DMS79 (cell line): Measurements from ENCODE around the gene SLC39A1.
"Not testable (repeated sequence)": the region's sequence is repeated elsewhere in the genome, so short reads cannot be mapped to it uniquely, and the experiment has no call there.

Source experiments
- DNase-seq: peaks from one replicate; lab custom pipeline; 2025; lab: John Stamatoyannopoulos, UW

The SLC39A1 gene

GRCh38 chr1:153963030-153963849 is at the start of gene SLC39A1:
Gene SLC39A1 (minus strand): TSS chr1:153963537. CDS start chr1:153962715, 822 bp downstream.
- peak; percentile 94 for DNase-seq

- not testable (repeated sequence) for DNase-seq
Measured at GRCh38 chr1:154012543-154012942, 49.2 kb upstream of the SLC39A1 start.

GRCh38 chr1:154012129-154012528 is 48.8 kb upstream of the SLC39A1 start:
- no peak for DNase-seq

- DNase-seq = no peak
Measured at GRCh38 chr1:154006136-154006535, 42.8 kb upstream of the SLC39A1 start.

GRCh38 chr1:154000420-154000819 is 37.1 kb upstream of the SLC39A1 start:
- DNase-seq = no peak

- DNase-seq = not testable (repeated sequence)
Measured at GRCh38 chr1:153996882-153997281, 33.5 kb upstream of the SLC39A1 start.

- DNase-seq = no peak
Measured at GRCh38 chr1:153995640-153996039, 32.3 kb upstream of the SLC39A1 start.

- DNase-seq = no peak
Measured at GRCh38 chr1:153995202-153995601, 31.9 kb upstream of the SLC39A1 start.

GRCh38 chr1:153991806-153992205 is 28.5 kb upstream of the SLC39A1 start:
- no peak for DNase-seq

- no peak for DNase-seq
Measured at GRCh38 chr1:153991151-153991630, 27.9 kb upstream of the SLC39A1 start.

GRCh38 chr1:153990468-153991150 is 27.3 kb upstream of the SLC39A1 start, which contains the start of gene RPS27:
Gene RPS27 (plus strand): TSS chr1:153990762. CDS start chr1:153990797, 35 bp downstream.
- peak; percentile 95 for DNase-seq

GRCh38 chr1:153987621-153988020 is 24.3 kb upstream of the SLC39A1 start:
- DNase-seq = no peak

GRCh38 chr1:153985941-153986761 is 22.8 kb upstream of the SLC39A1 start, which contains the start of gene RAB13:
Gene RAB13 (minus strand): TSS chr1:153986339. CDS start chr1:153986236, 103 bp downstream.
- DNase-seq = peak; percentile 59

- no peak for DNase-seq
Measured at GRCh38 chr1:153985341-153985912, 22.1 kb upstream of the SLC39A1 start.

GRCh38 chr1:153984123-153984894 is 21.0 kb upstream of the SLC39A1 start:
- no peak for DNase-seq

- not testable (repeated sequence) for DNase-seq
Measured at GRCh38 chr1:153981735-153982134, 18.4 kb upstream of the SLC39A1 start.

GRCh38 chr1:153979091-153979490 is 15.8 kb upstream of the SLC39A1 start:
- not testable (repeated sequence) for DNase-seq

- no peak for DNase-seq
Measured at GRCh38 chr1:153978274-153978909, 15.1 kb upstream of the SLC39A1 start.

GRCh38 chr1:153977250-153978240 is 14.2 kb upstream of the SLC39A1 start, which contains the start of gene JTB:
Gene JTB (minus strand): TSS chr1:153977674. CDS start chr1:153977252, 422 bp downstream.
- peak; percentile 69 for DNase-seq
